ENCODE results near the gene ETNK2. TPM values are rescaled to one million over a fixed set of nuclear protein-coding genes. Genes with fewer than 3 reads are reported as not detected.
A peak's percentile ranks its signal among the peaks of the same experiment; 100 is the strongest.

The ETNK2 gene
- polyA plus RNA-seq (ENCODE audit: insufficient read depth in 1 of 5, insufficient read length in 5 of 5, low replicate concordance in 1 of 5), result 10 to 100 TPM in 4 of 5 donors, 1 to 10 TPM in 1; 8.5 to 14.8 (median 11.7) TPM
- long read RNA-seq, donor 1, partial matches to known transcripts, result 0 of 4 reads
- long read RNA-seq, donor 1, other reads (novel, unspliced or antisense), result 0 of 4 reads
- long read RNA-seq, donor 2, transcript ETNK2-203 (8 exons, 2,434 nt), result major isoform, 5 of 5 reads
- long read RNA-seq, donor 2, partial matches to known transcripts, result 0 of 5 reads
- long read RNA-seq, donor 2, other reads (novel, unspliced or antisense), result 0 of 5 reads
- long read RNA-seq, donor 3, partial matches to known transcripts, result 0 of 1 reads
- long read RNA-seq, donor 3, other reads (novel, unspliced or antisense), result 0 of 1 reads
- long read RNA-seq, donor 4, partial matches to known transcripts, result 0 of 2 reads
- long read RNA-seq, donor 4, other reads (novel, unspliced or antisense), result 0 of 2 reads
- long read RNA-seq, donor 5, transcript ETNK2-203 (8 exons, 2,434 nt), result major isoform, 5 of 11 reads
- long read RNA-seq, donor 5, partial matches to known transcripts, result 5 of 11 reads
- long read RNA-seq, donor 5, other reads (novel, unspliced or antisense), result 0 of 11 reads
- long read RNA-seq, donor 6, transcript ETNK2-203 (8 exons, 2,434 nt), result major isoform, 6 of 6 reads
- long read RNA-seq, donor 6, partial matches to known transcripts, result 0 of 6 reads
- long read RNA-seq, donor 6, other reads (novel, unspliced or antisense), result 0 of 6 reads
- long read RNA-seq, donor 7, result 0 reads
- long read RNA-seq, donor 8, partial matches to known transcripts, result 0 of 1 reads
- long read RNA-seq, donor 8, other reads (novel, unspliced or antisense), result 0 of 1 reads

DNA sequence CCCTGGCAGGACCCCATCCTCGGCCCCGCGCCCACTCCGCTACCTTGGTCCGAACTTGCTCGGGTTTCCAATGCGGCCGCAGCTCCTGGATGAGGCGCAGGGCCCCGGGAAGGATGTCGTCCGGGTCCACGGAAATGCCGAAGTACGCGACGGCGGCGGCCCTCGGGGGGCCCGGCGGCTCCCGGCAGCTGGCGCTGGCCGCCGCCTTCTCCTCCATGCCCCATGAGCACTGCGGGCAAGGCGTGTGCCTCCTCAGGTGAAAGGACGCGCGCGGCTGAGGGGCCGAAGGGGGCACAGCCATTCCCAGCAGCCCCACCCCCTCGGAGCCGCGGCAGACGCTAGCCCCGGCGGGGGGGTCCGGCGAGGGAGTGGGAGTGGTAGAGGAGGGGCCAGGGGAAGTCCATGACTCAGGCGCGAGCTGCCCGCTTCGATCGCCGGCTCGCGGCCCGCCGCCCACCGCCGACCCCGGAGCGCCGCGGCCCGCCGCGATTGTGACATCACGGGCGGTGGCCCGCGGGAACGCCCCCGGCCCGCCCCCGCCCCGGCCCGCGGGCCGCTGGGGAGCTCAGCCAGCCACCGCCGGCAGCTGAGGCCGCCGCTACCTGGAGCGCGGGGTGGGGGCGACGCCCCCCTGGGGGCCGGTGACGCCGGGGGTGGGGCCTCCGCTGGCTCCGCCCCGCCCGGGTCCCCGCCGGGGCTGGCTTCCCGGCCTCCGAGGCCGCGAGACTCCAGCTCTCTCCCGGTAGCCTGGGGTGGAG lies at the start of gene ETNK2:
ETNK2 (minus strand) TSS at position 493 of the 758 bp plus-strand sequence; CDS start at position 301, 192 bp downstream.
- peak; percentile 46 to 58 for DNase-seq

GRCh38 chr1:204201348-204202040 lies 49.6 kb upstream of the ETNK2 start:
- DNase-seq, result no peak

DNA sequence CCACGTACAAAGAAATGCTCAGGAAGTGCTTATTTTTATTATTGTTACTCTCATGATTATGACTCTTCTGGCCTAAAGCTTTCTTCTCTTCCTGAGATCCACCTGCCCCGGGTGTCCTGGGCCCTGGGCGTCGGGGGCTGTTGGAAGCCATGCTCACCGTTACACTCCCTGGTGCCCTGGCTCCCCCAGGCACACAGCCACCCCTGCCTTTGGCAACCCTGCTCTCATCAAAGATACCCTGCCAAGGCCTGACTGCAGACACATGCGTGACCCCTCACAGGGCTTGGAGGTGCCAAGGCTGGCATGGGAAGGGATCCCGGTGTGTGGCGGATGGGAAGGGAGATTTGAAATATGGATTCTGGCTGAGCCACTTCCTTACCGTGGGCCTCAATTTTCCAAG lies 47.7 kb upstream of the ETNK2 start:
- no peak for DNase-seq

DNA sequence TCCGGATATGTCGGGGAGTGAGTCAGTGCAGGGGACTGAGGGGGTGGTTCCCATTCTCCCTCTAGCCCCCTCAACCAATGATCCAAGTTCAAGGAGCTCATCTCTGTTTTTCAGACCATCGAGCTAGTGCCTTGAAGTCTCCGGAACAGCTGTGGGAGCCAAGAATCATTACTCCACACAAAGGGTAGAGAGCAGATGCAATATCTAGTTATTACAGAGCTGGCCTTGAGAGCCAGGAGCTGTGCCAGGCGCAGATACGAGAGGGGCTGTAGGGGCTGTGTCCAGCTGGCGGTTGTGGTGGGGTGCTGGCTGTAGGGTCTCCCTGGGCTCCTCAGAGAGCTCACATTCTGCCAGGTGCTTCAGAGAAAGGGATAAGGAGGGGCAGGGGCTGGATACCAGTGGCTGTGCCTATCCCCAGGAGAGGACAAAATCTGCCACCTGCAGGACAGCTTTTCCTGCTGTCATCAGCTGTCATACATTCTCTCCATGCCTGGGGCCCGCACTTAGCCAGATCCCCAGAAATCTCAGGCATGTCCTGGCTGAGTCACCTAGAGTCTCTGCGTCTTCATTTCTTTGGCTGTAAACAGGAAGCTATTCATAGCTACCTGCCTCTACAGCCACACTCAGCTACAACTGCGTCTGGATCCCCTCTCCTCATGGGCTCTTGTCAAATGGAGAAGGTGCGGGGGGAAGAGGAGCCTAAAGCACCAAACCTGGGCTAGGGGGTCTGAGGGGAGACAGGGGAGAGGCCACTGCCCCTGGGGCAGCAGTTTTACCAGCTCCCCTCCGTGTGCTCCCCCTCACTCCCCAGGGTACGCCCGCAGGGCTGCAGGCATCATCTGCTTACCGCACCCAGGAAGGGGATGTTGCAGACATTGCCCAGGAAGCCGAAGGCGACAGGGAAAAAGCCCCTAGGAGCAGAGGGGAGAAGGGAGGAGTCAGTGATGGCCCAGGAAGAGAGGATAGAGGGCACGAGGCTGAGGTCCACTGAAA lies 46.8 kb upstream of the ETNK2 start:
- no peak for DNase-seq

GRCh38 chr1:204197068-204197467 lies 45.2 kb upstream of the ETNK2 start:
- DNase-seq, result no peak

DNA sequence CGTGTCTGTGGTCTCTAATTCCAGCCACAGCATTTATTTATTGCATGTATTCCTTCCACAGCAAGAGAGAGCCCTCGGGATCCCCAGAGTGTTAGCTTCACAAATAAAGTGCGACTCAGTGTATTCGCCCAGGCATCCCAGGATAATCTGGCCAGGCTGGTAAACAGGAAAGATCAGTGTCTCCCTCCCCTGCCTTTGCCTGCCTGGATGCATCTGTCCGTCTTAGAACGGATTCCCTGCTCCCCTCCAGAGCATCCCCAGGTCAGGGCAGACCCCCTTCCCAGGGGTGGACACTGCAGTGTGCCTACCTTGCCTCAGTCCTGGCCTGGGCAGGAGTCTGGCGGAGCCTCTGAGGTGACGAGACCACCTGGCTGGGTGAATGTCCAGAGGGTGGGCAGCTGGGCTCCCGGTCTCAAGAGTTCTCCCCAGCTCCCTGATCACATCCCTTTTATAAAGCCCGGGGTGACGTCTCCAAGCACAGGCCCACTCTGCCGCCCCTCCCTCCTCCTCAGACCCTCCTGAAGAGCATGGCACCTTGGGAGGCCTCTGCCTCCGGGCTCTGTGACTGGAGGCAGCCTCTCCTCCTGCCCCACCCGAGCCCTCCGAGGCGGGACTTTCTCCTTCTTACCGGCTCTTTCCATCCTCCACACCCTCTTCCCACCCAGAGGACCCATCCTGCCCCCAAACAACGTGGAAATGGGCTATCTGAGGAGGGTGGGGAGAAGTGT lies 44.4 kb upstream of the ETNK2 start, which contains the start of gene KISS1:
KISS1 (minus strand) TSS at position 424 of the 728 bp plus-strand sequence. CDS start 3,615 bp downstream, outside the sequence.
- DNase-seq, result no peak

DNA sequence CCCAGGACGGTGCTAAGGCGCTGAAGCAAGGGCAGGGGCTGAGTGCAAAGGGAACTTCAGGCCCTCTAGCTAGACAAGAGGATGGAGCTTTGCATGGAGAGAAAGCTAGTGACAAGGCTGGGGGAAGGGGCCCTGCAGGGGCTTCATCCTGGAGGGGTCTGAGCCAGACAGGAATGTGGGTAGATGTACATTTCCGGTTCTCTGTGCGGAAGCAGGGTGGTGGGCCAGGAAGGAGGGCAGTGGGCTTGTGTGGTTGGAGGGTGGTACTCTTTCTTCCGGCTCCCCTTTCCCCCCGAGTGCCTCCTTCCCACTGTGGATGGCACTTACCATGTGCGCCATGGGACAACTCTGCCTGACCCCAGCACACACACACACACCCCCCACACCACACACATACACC lies 42.9 kb upstream of the ETNK2 start:
- no peak for DNase-seq

DNA sequence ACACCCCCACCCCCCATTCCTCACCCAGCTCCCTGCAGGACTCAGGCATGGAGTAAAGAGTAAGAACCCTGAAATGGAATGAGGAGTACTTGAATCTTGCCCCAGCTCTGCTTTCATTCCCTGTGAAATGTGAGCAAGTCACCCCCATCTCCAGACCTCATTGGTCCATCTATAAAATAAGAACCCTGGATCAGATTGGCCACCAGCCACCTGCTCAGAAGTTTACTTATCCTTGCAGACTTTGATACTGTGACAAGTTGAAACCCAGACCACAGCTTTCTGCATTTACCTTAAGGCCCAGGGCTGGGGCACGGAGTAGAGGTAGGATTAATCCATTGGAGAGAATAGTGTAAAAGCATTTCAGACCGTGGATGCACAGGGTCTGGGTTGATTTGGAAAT lies 42.2 kb upstream of the ETNK2 start:
- DNase-seq, result no peak

DNA sequence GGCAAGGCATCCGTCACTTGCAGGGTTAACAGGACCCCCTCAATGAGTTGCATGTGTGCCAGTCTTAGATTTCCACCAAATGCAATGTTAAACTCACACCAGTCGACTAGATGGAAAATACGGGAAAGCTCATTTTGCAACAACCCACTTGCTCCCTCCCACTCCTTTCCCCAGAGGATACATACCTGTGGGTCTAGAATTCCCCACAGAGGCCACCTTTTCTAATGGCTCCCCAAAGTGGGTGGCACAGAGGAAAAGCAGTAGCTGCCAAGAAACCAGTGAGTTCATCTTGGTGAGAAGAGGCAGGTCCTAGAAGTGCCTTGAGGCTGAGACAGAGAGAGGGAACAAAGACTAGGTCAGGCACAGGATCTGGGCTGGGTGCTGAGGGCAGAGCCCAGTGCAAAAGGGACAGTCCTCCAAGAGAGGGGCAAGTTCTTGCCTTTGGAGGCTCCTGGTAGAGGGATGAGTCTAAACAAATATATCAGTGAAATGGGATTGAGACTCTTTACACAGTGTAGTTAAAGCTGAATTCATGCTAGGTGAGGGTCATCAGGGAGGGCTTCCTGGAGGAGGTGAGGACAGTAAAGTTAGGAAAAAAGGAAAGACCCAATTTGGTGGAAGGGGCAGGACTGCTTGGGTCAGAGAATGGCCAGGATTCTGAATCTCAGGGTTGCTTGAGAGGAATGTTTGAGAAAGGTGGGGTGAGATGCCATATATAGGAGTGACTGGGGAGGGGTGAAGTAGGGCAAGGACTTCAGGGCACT lies 40.9 kb upstream of the ETNK2 start:
- DNase-seq, result no peak

GRCh38 chr1:204192046-204192445 lies 40.2 kb upstream of the ETNK2 start:
- DNase-seq, result no peak

DNA sequence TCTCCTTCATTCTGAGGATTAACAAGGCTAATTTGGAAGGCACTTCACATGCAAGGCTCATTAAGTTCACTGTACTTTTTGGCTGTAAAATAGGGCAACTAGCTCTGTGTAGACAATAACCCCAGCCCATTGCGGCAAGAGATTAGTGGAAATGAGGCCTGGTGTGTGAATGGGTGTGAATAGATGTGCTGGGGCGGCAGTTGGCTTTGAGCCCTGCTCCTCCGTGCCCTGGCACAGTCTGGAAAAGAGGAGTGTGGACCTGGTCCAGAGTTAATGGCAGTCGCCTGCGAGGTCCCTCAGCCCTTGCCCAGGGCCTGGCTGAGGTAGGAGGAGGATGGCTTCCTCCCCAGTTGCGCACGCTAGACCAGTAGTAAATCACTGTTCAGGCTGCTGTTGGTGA lies 39.6 kb upstream of the ETNK2 start:
- no peak for DNase-seq

- DNase-seq, result peak in 1 of 2 donors; percentile 45
These were observed 38.7 kb upstream of the ETNK2 start for GRCh38 chr1:204190212-204191211.

DNA sequence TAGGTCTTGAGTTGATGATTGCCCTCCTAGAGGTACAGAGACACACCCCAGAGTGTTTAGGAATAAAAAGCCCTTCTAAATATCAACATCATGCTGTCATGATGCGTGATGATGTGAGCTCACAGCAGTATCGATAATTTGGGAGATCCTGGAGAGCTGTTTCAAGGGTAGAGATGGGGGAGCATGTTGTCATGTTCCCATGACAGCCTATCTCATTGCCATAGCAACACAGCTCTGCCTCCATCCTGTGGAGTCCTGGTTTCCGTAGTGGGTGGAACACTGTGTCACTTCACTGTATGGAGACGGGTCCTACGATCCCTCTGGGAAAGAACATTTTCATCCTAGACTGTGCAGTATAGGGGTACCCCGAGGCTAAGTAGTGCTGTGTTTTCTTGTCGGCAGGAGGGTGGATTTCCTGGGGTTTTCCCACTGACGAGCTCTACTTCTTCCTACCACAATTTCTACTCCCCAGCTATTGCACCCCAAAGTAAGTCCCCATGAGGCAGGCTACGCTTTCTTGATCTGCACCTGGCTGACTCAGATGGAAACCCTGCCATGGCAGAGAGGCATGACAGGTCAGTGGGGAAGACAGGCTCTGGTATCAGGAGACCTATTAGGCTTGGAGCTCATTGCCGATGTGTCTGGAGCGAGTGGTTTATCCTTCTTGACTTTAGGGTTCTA lies 37.3 kb upstream of the ETNK2 start:
- DNase-seq, result no peak

GRCh38 chr1:204186597-204186996 lies 34.8 kb upstream of the ETNK2 start:
- DNase-seq, result no peak

DNA sequence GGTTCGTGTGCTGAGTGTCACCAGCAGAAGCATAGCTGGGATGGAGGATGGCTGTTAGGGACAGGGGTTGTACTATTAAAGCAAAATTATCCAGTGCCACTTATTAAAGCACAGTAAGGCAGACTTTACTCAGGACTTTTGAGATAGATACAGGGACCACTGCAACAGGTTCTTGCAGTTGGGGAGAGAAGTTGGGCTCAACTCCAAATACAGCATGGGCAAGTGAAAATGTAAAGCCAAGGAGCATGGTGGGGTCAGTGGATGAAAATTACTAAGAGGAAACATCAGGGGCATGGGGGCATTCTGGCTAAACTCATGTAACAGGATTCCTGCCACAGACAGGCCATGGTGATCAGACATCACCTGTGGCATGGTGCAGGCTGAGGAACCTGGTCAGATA lies 29.3 kb upstream of the ETNK2 start:
- no peak for DNase-seq

DNA sequence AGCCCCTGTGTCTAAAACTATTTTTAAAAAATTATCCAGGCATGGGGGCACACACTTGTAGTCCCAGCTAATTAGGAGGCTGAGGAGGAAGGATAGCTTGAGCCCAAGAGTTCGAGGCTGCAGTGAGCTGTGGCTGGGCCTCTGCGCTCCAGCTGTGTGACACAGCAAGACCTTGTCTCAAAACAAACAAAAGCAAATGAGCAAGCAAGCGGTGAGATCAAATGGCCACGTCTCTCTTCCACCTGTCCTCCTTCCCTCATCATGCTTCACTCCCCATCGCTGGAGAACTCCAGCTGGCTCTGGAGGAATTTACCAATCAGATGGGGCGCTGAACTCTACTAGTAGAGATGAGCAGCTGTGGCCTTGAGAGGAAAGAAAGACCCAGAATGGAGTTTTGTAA lies 28.3 kb upstream of the ETNK2 start:
- DNase-seq, result no peak

All from right lung (tissue), 10 donors.